ENCODE data around the gene CHIA. TPM values are rescaled to one million over a fixed set of nuclear protein-coding genes. Genes with fewer than 3 reads are reported as not detected.

Gene CHIA
- total and polyA plus RNA-seq, 2 of the 4 experiments (the other 2 are of a cell fraction), result not detected

GRCh38 chr1:111249960-111250359 is 40.7 kb upstream of the CHIA start:
- DNase-seq (no peak), ATAC-seq (ENCODE audit: low read depth) (no peak)
- no peak overlapping the region for H2AFZ ChIP-seq (replicated peaks; ENCODE audit: low read length, poor library complexity)
- no peak overlapping the region for H3K9ac ChIP-seq (ENCODE audit: low read depth, low read length)
- H3K56ac ChIP-seq (ENCODE audit: extremely low read depth, insufficient read depth, low read length), result no peak overlapping the region
- POLR2A ChIA-PET (ENCODE audit: unreplicated experiment), result interaction anchor here (0.6 kb wide), 1 partner anchor 10 kb away, joined by 5 read pairs; no protein-coding TSS in a partner anchor
- in situ Hi-C loops (cut with MboI; ENCODE audit: low sequenced_read_pairs), result no loop called here
- peaks cover 17% of the 10 kb centered on the region for H3K27me3 ChIP-seq (ENCODE audit: control insufficient read depth, insufficient read depth, low read length)
- no peak overlapping the region for H4K5ac ChIP-seq (ENCODE audit: low read depth, low read length)
- intact Hi-C loops (cut with micrococcal nuclease), result loop anchor here (10.0 kb wide), 1 partner anchor 775 kb away; no protein-coding TSS in a partner anchor
- H2BK5ac ChIP-seq (ENCODE audit: low read depth, low read length, poor library complexity, severe bottlenecking), result no peak overlapping the region
- H4K20me1 ChIP-seq (ENCODE audit: insufficient read depth, low read length), result no peaks in the 10 kb centered on the region
- no peaks in the 10 kb centered on the region for H3K9me3 ChIP-seq (ENCODE audit: control insufficient read depth, insufficient read depth, low read length)
- no TSS peak for BruUV-seq (replicated peaks)
- CTCF ChIA-PET, result no interaction called here
- H2BK15ac ChIP-seq (ENCODE audit: low read depth, low read length), result no peak overlapping the region
- H3K27ac ChIP-seq (ENCODE audit: insufficient read depth, low read length), result no peak overlapping the region
- no peak overlapping the region for H2AK5ac ChIP-seq (ENCODE audit: low read depth, low read length)
- H3K4me3 ChIP-seq (ENCODE audit: insufficient read depth, low read depth, low read length), result no peak overlapping the region
- no peak overlapping the region for H3K4me2 ChIP-seq (ENCODE audit: low read depth, low read length)
- H3K9me1 ChIP-seq (ENCODE audit: insufficient read depth, low read length), result no peaks in the 10 kb centered on the region
- no peak overlapping the region for H3K4ac ChIP-seq (ENCODE audit: low read depth, low read length)
- H3K23ac ChIP-seq (ENCODE audit: low read depth, low read length), result no peak overlapping the region
- H3K14ac ChIP-seq (replicated peaks; ENCODE audit: low read depth, low read length), result no peak overlapping the region
- dilution Hi-C loops (cut with HindIII; ENCODE audit: low sequenced_read_pairs, unreplicated experiment), result no loop called here
- H4K8ac ChIP-seq (ENCODE audit: low read depth in 2 of 2, low read length in 2 of 2), result no peak overlapping the region
- TF ChIP-seq NFE2L2 (IDR thresholded peaks at IDR 0.05; ENCODE audit: low read depth, low read length) (no peak), SMC3 (IDR thresholded peaks at IDR 0.05; ENCODE audit: low read depth, low read length) (no peak), USF2 (IDR thresholded peaks at IDR 0.05; ENCODE audit: low read depth, low read length) (no peak), MAZ (IDR thresholded peaks at IDR 0.05; ENCODE audit: borderline replicate concordance, low read depth, low read length) (no peak), RFX5 (IDR thresholded peaks at IDR 0.05; ENCODE audit: low read depth, low read length) (no peak)
- H2BK120ac ChIP-seq (ENCODE audit: low read depth, low read length), result no peak overlapping the region
- H3K18ac ChIP-seq (ENCODE audit: low read depth, low read length), result no peak overlapping the region
- no CpG with 5 or more reads among the region's 4 CpGs for WGBS, 2 experiments (ENCODE audit: extremely low coverage in 2 of 2, insufficient read length in 1 of 2)
- H3K79me1 ChIP-seq (ENCODE audit: low read depth in 1 of 2, low read length in 2 of 2), result no peaks in the 10 kb centered on the region
- no peak overlapping the region for H4K91ac ChIP-seq (ENCODE audit: insufficient read depth, low read depth, low read length)
- no peaks in the 10 kb centered on the region for H3K36me3 ChIP-seq (ENCODE audit: control insufficient read depth, insufficient read depth, low read length)
- H3K4me1 ChIP-seq (ENCODE audit: control insufficient read depth, insufficient read depth, low read length), result no peaks in the 10 kb centered on the region
- no peak overlapping the region for H2AK9ac ChIP-seq (replicated peaks; ENCODE audit: low read depth, low read length, poor library complexity)
- H2BK20ac ChIP-seq (ENCODE audit: low read depth, low read length), result no peak overlapping the region
